Suprapubic skin (tissue), 4 donors: ENCODE data around the gene MEGF9.

Source experiments
- CTCF ChIP-seq, 2 donors: fragments of 200-600 bp in 1 of 2; fragments of 450-650 bp in 1 of 2; sonication (generic) in 1 of 2; IDR thresholded peaks; one replicate each; pipeline ENCODE4 v1.5.1; 2016 to 2019; ENCODE audit warnings: antibody characterized with exemption in 2 of 2, mild to moderate bottlenecking in 1 of 2, moderate library complexity in 1 of 2
- EP300 ChIP-seq: sonication (generic); formaldehyde crosslinking; IDR thresholded peaks from one replicate; pipeline ENCODE4 v1.6.1; 2017; ENCODE audit warnings: antibody characterized with exemption
- POLR2A ChIP-seq, 2 donors: fragments of 450-650 bp; IDR thresholded peaks; one replicate each; pipeline ENCODE4 v1.6.1; 2017; ENCODE audit warnings: antibody characterized with exemption in 2 of 2, mild to moderate bottlenecking in 2 of 2, moderate library complexity in 2 of 2
- POLR2AphosphoS5 ChIP-seq, 3 donors: sonication (generic); formaldehyde crosslinking; IDR thresholded peaks; one replicate each; pipeline ENCODE4 v1.6.1; 2017; ENCODE audit warnings: antibody characterized with exemption in 3 of 3

- TF ChIP-seq CTCF (IDR thresholded peaks at IDR 0.05) (no peak), POLR2A (IDR thresholded peaks at IDR 0.05) (no peak), POLR2AphosphoS5 (IDR thresholded peaks at IDR 0.05) (no peak), EP300 (no peak)
Observed at GRCh38 chr9:120663380-120663779, 50.9 kb downstream of the MEGF9 start.
